HG02973 (cell line): ENCODE measurements around the gene CKS2.

Experiments
- ATAC-seq: cut with Tn5 transposase; IDR thresholded peaks from one replicate; pipeline ENCODE4 v1.9.1; 2021; ENCODE audit warnings: moderate library complexity; ENCODE audit not compliant: unreplicated experiment

The CKS2 gene

DNA sequence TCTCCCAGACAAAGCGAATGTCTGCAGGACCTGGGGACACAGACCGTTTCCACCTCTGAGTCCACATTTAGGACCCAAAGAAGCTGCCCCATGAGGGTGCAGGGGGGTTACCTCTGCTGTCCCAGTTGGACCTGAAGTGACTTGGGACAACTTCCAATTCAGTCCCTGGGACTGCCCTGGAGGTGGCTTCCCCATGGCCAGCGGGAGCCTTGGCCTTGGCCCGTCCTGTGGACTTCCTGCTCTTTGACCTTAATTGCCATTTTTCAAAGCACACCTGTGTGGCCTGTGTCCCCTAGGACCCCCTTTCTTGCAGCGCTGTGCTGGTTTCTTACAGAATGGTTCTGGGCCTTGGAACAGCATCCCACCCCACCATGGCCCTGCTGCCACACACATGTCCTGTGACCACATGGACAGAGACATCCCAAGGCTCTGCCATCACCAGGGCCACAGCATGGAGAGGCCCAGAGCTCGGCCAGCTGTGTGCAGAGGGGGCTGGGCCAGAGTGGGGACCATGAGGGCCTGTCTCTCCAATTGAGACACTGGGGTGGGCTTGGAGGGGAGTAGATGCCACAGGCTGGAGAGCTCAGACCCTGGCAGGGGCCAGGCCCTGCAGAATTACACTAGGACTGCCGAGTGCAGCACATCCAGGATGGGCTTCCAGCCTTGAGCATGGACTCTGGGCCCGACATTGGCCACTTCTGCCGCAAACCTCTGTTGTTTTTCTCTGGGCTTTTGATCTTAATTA, 53.1 kb downstream of the CKS2 start:
- no peak for ATAC-seq

DNA sequence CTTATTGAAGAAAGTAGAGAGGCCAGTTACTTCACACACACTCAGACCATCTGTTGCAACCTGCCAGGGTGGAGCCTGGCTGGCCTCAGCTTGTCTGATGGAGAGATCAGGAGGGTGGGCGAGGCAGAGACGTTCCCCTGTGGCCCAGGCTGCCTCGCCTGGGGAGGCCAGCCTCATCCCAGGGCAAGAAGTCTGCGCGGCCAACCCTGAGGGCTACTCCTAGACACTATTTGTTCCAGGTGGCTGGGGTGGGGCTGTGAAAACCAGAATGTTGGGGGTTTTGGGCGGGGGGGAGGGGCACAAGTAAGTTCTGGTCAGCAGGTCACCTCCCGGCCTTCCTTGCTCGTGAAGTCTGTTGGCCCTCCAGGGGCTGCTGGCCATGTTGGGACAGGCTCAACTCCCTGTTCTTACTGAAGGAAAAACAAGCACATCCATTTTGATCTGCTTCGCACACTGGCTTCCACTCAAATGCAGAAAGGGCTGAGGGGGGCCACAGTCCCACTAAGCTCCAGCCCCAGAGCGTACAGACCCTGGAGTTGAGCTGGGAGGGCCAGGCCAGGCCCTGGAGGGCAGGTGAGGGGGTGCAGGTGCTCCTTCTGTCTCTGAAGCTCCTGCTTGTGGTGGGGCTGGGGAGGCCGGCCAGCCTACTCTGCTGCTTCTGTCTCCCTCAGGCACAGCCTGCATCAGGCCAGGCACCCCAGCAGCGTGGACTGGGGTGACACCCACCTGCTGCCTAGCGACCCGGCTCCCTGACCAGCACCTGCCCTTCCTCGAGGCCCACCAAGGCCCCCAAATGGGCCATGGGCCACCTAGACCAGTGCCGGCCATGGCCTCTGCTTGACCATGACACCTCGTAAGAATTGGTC, 53.9 kb downstream of the CKS2 start:
- ATAC-seq: no peak

DNA sequence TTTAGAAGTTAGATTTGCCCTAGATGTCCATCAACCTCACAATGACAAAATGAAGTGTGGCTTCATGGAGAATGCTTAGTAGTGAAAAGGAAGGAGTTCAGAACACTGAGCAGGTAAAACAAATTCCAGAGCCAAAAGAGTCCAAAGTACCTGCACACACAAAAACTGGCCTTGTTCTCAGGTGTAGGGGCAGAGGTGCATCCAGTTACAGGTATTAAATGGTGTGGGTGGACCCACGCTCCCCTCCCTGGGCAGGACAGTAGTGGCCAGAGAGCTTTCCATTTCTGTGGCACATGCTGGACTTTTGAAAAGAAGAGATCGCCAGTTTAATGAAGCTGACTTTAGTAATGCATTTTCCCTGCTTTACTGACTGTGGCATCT, 54.5 kb downstream of the CKS2 start:
- no peak for ATAC-seq
